ENCODE measurements around the gene ZNF438.

DNA sequence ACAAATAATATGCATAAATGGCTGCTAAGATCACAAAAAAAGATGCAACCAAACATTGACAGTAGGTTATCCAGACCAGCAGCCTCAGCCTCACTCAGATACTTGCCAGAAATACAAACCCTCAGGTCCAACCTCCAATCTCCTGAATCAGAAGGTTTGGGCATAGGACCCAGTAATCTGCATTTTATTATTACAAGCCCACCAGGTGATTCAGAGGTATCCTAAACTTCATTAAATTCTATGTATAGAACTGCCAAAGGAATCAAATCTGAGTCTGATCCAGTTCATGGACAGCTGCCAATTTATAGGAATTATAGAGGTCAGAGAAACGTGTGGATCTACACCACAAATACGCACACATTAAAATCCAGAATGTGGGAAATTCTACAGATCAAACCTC is 41.3 kb downstream of the ZNF438 start:
- TF ChIP-seq, protein P1, sequence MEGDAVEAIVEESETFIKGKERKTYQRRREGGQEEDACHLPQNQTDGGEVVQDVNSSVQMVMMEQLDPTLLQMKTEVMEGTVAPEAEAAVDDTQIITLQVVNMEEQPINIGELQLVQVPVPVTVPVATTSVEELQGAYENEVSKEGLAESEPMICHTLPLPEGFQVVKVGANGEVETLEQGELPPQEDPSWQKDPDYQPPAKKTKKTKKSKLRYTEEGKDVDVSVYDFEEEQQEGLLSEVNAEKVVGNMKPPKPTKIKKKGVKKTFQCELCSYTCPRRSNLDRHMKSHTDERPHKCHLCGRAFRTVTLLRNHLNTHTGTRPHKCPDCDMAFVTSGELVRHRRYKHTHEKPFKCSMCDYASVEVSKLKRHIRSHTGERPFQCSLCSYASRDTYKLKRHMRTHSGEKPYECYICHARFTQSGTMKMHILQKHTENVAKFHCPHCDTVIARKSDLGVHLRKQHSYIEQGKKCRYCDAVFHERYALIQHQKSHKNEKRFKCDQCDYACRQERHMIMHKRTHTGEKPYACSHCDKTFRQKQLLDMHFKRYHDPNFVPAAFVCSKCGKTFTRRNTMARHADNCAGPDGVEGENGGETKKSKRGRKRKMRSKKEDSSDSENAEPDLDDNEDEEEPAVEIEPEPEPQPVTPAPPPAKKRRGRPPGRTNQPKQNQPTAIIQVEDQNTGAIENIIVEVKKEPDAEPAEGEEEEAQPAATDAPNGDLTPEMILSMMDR (IDR thresholded peaks at IDR 0.05; ENCODE audit: low read depth, low read length, poor library complexity, severe bottlenecking) = no peak
- no peak for TF ChIP-seq EZH2phosphoT487 (IDR thresholded peaks at IDR 0.05; ENCODE audit: borderline replicate concordance, low read length)

Measured in DOHH2 (cell line).